ENCODE data around the gene ADD3.

ADD3 gene

GRCh38 chr10:110065269-110065668, 57.5 kb downstream of the ADD3 start:
- DNase-seq (ENCODE audit: low read depth in 3 of 3, low spot score in 1 of 3): no peak

- DNase-seq (ENCODE audit: low read depth in 3 of 3, low spot score in 1 of 3): no peak
Observed at GRCh38 chr10:110067960-110068770, 60.4 kb downstream of the ADD3 start.

- DNase-seq (ENCODE audit: low read depth in 3 of 3, low spot score in 1 of 3): no peak
Observed at GRCh38 chr10:110068780-110069179, 61.0 kb downstream of the ADD3 start.

- no peak for DNase-seq (ENCODE audit: low read depth in 3 of 3, low spot score in 1 of 3)
Observed at GRCh38 chr10:110069502-110069982, 61.8 kb downstream of the ADD3 start.

GRCh38 chr10:110073896-110074295, 66.1 kb downstream of the ADD3 start:
- no peak for DNase-seq (ENCODE audit: low read depth in 3 of 3, low spot score in 1 of 3)

- no peak for DNase-seq (ENCODE audit: low read depth in 3 of 3, low spot score in 1 of 3)
Observed at GRCh38 chr10:110074298-110074697, 66.5 kb downstream of the ADD3 start.

GRCh38 chr10:110074758-110075671, 67.2 kb downstream of the ADD3 start:
- no peak for DNase-seq (ENCODE audit: low read depth in 3 of 3, low spot score in 1 of 3)

GRCh38 chr10:110075686-110076085, 67.9 kb downstream of the ADD3 start:
- no peak for DNase-seq (ENCODE audit: low read depth in 3 of 3, low spot score in 1 of 3)

- no peak for DNase-seq (ENCODE audit: low read depth in 3 of 3, low spot score in 1 of 3)
Observed at GRCh38 chr10:110076559-110077318, 69.0 kb downstream of the ADD3 start.

- no peak for DNase-seq (ENCODE audit: low read depth in 3 of 3, low spot score in 1 of 3)
Observed at GRCh38 chr10:110077436-110078130, 69.8 kb downstream of the ADD3 start.

- DNase-seq (ENCODE audit: low read depth in 3 of 3, low spot score in 1 of 3): no peak
Observed at GRCh38 chr10:110078317-110078716, 70.5 kb downstream of the ADD3 start.

GRCh38 chr10:110081911-110082310, 74.1 kb downstream of the ADD3 start:
- DNase-seq (ENCODE audit: low read depth in 3 of 3, low spot score in 1 of 3): no peak

GRCh38 chr10:110083884-110084283, 76.1 kb downstream of the ADD3 start:
- no peak for DNase-seq (ENCODE audit: low read depth in 3 of 3, low spot score in 1 of 3)

GRCh38 chr10:110087682-110088081, 79.9 kb downstream of the ADD3 start:
- no peak for DNase-seq (ENCODE audit: low read depth in 3 of 3, low spot score in 1 of 3)

- no peak for DNase-seq (ENCODE audit: low read depth in 3 of 3, low spot score in 1 of 3)
Observed at GRCh38 chr10:110088367-110089104, 80.8 kb downstream of the ADD3 start.

- no peak for DNase-seq (ENCODE audit: low read depth in 3 of 3, low spot score in 1 of 3)
Observed at GRCh38 chr10:110091830-110092229, 84.0 kb downstream of the ADD3 start.

GRCh38 chr10:110093722-110094121, 85.9 kb downstream of the ADD3 start:
- DNase-seq (ENCODE audit: low read depth in 3 of 3, low spot score in 1 of 3): no peak

GRCh38 chr10:110094786-110095185, 87.0 kb downstream of the ADD3 start:
- DNase-seq (ENCODE audit: low read depth in 3 of 3, low spot score in 1 of 3): no peak

- no peak for DNase-seq (ENCODE audit: low read depth in 3 of 3, low spot score in 1 of 3)
Observed at GRCh38 chr10:110101464-110102144, 93.8 kb downstream of the ADD3 start.
